HUES64 (cell line): ENCODE measurements around the gene RNF103. TPM values are rescaled to one million over a fixed set of nuclear protein-coding genes. Genes with fewer than 3 reads are reported as not detected.
A peak's percentile ranks its signal among the peaks of the same experiment; 100 is the strongest.
"Not testable (repeated sequence)": the region's sequence is repeated elsewhere in the genome, so short reads cannot be mapped to it uniquely, and the experiment has no call there.

Source experiments
- H3K27ac ChIP-seq: 2 replicates; pipeline ENCODE4 v1.7.0; 2013; ENCODE audit warnings: low read depth, low read length, inconsistent platforms
- H3K27me3 ChIP-seq: 2 replicates; pipeline ENCODE4 v1.6.1; 2013; ENCODE audit warnings: mild to moderate bottlenecking, low read length; ENCODE audit not compliant: insufficient read depth
- H3K36me3 ChIP-seq: 2 replicates; pipeline ENCODE4 v1.6.1; 2013; ENCODE audit warnings: mild to moderate bottlenecking, low read length; ENCODE audit not compliant: insufficient read depth
- H3K4me1 ChIP-seq: 2 replicates; pipeline ENCODE4 v1.6.1; 2013; ENCODE audit warnings: mild to moderate bottlenecking, low read length, moderate library complexity; ENCODE audit not compliant: insufficient read depth
- H3K4me3 ChIP-seq: 2 replicates; pipeline ENCODE4 v1.5.1; 2013; ENCODE audit warnings: mild to moderate bottlenecking, low read length, moderate library complexity
- H3K9ac ChIP-seq: 2 replicates; pipeline ENCODE4 v1.6.1; 2013; ENCODE audit warnings: mild to moderate bottlenecking, low read depth, low read length
- H3K9me3 ChIP-seq: 2 replicates; pipeline ENCODE4 v1.6.1; 2013; ENCODE audit warnings: low read depth, low read length; ENCODE audit not compliant: insufficient read depth
- WGBS: fragments of 150-250, 120-280 bp; methylation state at CpG from one replicate; pipeline ENCODE4 v1.1.7; 2013; ENCODE audit warnings: missing lambda C conversion rate; 5-methylcytosine and 5-hydroxymethylcytosine counted together
- polyA plus RNA-seq, 2 experiments: library from polyadenylated mRNA; stranded (reverse); fragments of 50-300 nt; gene quantifications; one replicate each; pipeline ENCODE4 v1.2.3, GENCODE V29; 2013

The RNF103 gene
- polyA plus RNA-seq (2013, experiment 1 of 2), result 6.1 TPM
- 5.8 TPM for polyA plus RNA-seq (2013, experiment 2 of 2)

DNA sequence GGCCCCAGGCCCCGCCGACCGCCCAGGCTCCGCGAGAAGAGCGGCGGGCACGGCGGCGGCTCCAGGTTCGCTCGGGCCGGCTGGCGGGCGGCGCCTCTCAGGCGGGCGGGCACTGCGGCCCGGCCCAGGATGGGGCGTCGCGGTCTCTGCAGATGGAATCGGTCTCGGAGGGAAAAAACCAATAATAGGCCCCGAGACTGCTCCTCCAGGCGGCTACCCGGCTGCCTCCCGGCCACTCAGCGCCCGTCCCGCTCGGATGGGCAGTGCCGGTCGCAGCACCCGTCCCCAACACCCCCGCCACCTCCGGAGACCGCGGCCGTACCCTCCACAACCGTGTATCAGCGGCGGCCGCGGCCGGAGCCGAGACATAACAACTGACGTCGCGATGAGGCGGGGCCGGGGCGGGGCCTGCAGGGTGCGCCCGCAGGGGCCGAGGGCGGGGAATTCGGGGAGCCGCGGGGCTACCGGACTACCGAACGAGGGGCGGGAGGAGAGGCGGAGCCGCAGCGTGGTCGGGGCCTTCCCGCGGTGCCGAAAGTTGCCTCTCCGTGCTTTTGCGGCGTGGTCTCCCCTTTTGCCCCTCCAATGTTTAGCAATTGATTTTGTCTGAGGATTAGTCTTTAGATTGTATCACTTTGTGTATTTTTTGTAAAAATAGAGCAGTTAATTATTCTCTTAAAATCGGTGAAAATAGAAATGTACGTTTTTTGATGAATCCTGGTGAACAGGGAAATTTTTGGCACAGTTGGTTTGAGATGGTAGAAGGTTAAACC is at the start of gene RNF103:
Gene RNF103, minus strand, starts transcription at position 372 of the 773 bp plus-strand sequence. CDS start 979 bp downstream, outside the sequence.
- peak within 1 kb of the TSS; percentile 80 for H3K9ac ChIP-seq
- H3K4me3 ChIP-seq, result peak within 1 kb of the TSS; percentile 81
- peaks cover 11% of the 10 kb centered on the region for H3K36me3 ChIP-seq
- H3K27me3 ChIP-seq, result peaks cover 7% of the 10 kb centered on the region; the same call in 1 of the 2 replicates
- H3K4me1 ChIP-seq, result peaks cover 13% of the 10 kb centered on the region
- 2% methylated on average over 77 of the region's 77 CpGs for WGBS
- H3K27ac ChIP-seq, result peak within 1 kb of the TSS; percentile 88; the same call in 1 of the 2 replicates
- no peaks in the 10 kb centered on the region for H3K9me3 ChIP-seq

GRCh38 chr2:86673011-86673410 is 49.3 kb upstream of the RNF103 start:
- no peak overlapping the region for H3K27ac ChIP-seq
- no peak overlapping the region for H3K4me3 ChIP-seq
- H3K9ac ChIP-seq, result no peak overlapping the region
- H3K4me1 ChIP-seq, result no peaks in the 10 kb centered on the region
- no peaks in the 10 kb centered on the region for H3K36me3 ChIP-seq
- H3K9me3 ChIP-seq, result no peaks in the 10 kb centered on the region
- WGBS, result 95% methylated on average over 1 of the region's 1 CpG
- H3K27me3 ChIP-seq, result no peaks in the 10 kb centered on the region

- H3K4me3 ChIP-seq, result no peak overlapping the region
- H3K4me1 ChIP-seq, result no peaks in the 10 kb centered on the region
- WGBS, result 90% methylated on average over 3 of the region's 3 CpGs
- H3K36me3 ChIP-seq, result no peaks in the 10 kb centered on the region
- no peaks in the 10 kb centered on the region for H3K9me3 ChIP-seq
- no peaks in the 10 kb centered on the region for H3K27me3 ChIP-seq
- H3K9ac ChIP-seq, result no peak overlapping the region
- H3K27ac ChIP-seq, result no peak overlapping the region
Measured at GRCh38 chr2:86672027-86672545, 48.4 kb upstream of the RNF103 start.

GRCh38 chr2:86671337-86671981 is 47.8 kb upstream of the RNF103 start:
- Histone ChIP-seq H3K9me3 (no peaks in the 10 kb centered on the region), H3K4me1 (no peaks in the 10 kb centered on the region), H3K27ac (no peak overlapping the region), H3K4me3 (no peak overlapping the region), H3K27me3 (no peaks in the 10 kb centered on the region), H3K36me3 (no peaks in the 10 kb centered on the region), H3K9ac (no peak overlapping the region)
- WGBS, result 91% methylated on average over 4 of the region's 5 CpGs

GRCh38 chr2:86669323-86669722 is 45.7 kb upstream of the RNF103 start:
- H3K4me3 ChIP-seq, H3K27ac ChIP-seq, H3K9ac ChIP-seq, H3K27me3 ChIP-seq, H3K9me3 ChIP-seq, H3K4me1 ChIP-seq, H3K36me3 ChIP-seq: not testable (repeated sequence)
- 100% methylated on average over 1 of the region's 5 CpGs for WGBS

DNA sequence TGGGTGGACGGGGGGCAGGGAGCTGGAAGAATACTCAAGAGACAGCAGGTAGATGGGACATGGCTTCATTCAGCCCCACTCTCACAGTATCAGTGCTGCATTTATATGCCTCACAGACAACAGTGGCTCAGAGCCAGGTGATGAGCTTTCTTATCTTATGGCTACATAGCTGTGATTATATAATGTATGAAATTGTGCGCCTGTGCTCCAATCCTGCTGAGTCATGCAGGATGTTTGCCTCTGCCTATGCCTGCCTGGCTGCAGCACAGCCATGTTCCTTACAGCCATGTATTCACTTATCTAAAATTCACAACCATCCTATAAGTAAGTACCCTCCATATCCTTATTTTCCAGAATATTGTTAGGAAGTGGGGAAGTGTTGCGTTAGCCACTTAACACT is 37.7 kb upstream of the RNF103 start:
- Histone ChIP-seq H3K9me3 (peaks cover 32% of the 10 kb centered on the region), H3K27me3 (no peaks in the 10 kb centered on the region), H3K4me1 (no peaks in the 10 kb centered on the region), H3K9ac (no peak overlapping the region), H3K36me3 (no peaks in the 10 kb centered on the region), H3K27ac (no peak overlapping the region), H3K4me3 (no peak overlapping the region)
- WGBS, result 88% methylated on average over 2 of the region's 3 CpGs

GRCh38 chr2:86650188-86650587 is 26.5 kb upstream of the RNF103 start:
- no peaks in the 10 kb centered on the region for H3K4me1 ChIP-seq
- no peak overlapping the region for H3K4me3 ChIP-seq
- peaks cover 2% of the 10 kb centered on the region for H3K9me3 ChIP-seq
- H3K27ac ChIP-seq, result no peak overlapping the region
- H3K9ac ChIP-seq, result no peak overlapping the region
- H3K27me3 ChIP-seq, result no peaks in the 10 kb centered on the region
- no peaks in the 10 kb centered on the region for H3K36me3 ChIP-seq

- Histone ChIP-seq H3K36me3 (no peaks in the 10 kb centered on the region), H3K4me3 (no peak overlapping the region), H3K9ac (no peak overlapping the region), H3K4me1 (no peaks in the 10 kb centered on the region), H3K27me3 (no peaks in the 10 kb centered on the region), H3K27ac (no peak overlapping the region), H3K9me3 (peaks cover 2% of the 10 kb centered on the region)
- WGBS, result 100% methylated on average over 1 of the region's 1 CpG
Measured at GRCh38 chr2:86649119-86649947, 25.7 kb upstream of the RNF103 start.

GRCh38 chr2:86648681-86649080 is 25.0 kb upstream of the RNF103 start:
- no peaks in the 10 kb centered on the region for H3K27me3 ChIP-seq
- no peak overlapping the region for H3K9ac ChIP-seq
- H3K4me1 ChIP-seq, result no peaks in the 10 kb centered on the region
- no peak overlapping the region for H3K4me3 ChIP-seq
- no peaks in the 10 kb centered on the region for H3K36me3 ChIP-seq
- H3K27ac ChIP-seq, result no peak overlapping the region
- H3K9me3 ChIP-seq, result peaks cover 2% of the 10 kb centered on the region
- 67% methylated on average over 2 of the region's 2 CpGs for WGBS

GRCh38 chr2:86646865-86647264 is 23.2 kb upstream of the RNF103 start:
- no peaks in the 10 kb centered on the region for H3K4me1 ChIP-seq
- no peak overlapping the region for H3K4me3 ChIP-seq
- H3K27me3 ChIP-seq, result no peaks in the 10 kb centered on the region
- H3K27ac ChIP-seq, result no peak overlapping the region
- no peak overlapping the region for H3K9ac ChIP-seq
- WGBS, result 92% methylated on average over 1 of the region's 1 CpG
- peaks cover 2% of the 10 kb centered on the region for H3K9me3 ChIP-seq
- no peaks in the 10 kb centered on the region for H3K36me3 ChIP-seq

GRCh38 chr2:86646329-86646728 is 22.7 kb upstream of the RNF103 start:
- Histone ChIP-seq H3K27me3 (no peaks in the 10 kb centered on the region), H3K4me3 (no peak overlapping the region), H3K9ac (no peak overlapping the region), H3K4me1 (no peaks in the 10 kb centered on the region), H3K27ac (no peak overlapping the region), H3K9me3 (peaks cover 2% of the 10 kb centered on the region), H3K36me3 (no peaks in the 10 kb centered on the region)
- WGBS, result 93% methylated on average over 4 of the region's 4 CpGs
